K562 (cell line): Measurements from ENCODE around the gene TTLL9. TPM values are rescaled to one million over a fixed set of nuclear protein-coding genes. Genes with fewer than 3 reads are reported as not detected.

Experiments
- EZH2 ChIP-seq: IDR thresholded peaks from 2 replicates; pipeline ENCODE4 v1.6.1; 2012; ENCODE audit warnings: low read depth, mild to moderate bottlenecking, inconsistent platforms, low read length, borderline replicate concordance
- IRF2 ChIP-seq: sonication (generic); formaldehyde crosslinking; IDR thresholded peaks from 2 replicates; pipeline ENCODE4 v1.8.1; 2022; ENCODE audit warnings: mild to moderate bottlenecking, missing genetic modification reagents
- NBN ChIP-seq: fragments of 450-650 bp; IDR thresholded peaks from 2 replicates; pipeline ENCODE4 v1.6.1; 2016; ENCODE audit warnings: low read depth, mild to moderate bottlenecking
- NFXL1 ChIP-seq: fragments of 450-650 bp; formaldehyde crosslinking; IDR thresholded peaks from 2 replicates; pipeline ENCODE4 v1.4.0; 2021; ENCODE audit warnings: mild to moderate bottlenecking
- PRMT5 ChIP-seq: sonication (generic); formaldehyde crosslinking; IDR thresholded peaks from 2 replicates; pipeline ENCODE4 v1.5.0; 2020; ENCODE audit warnings: missing genetic modification reagents
- SAP30 ChIP-seq: fragments of 200-600 bp; sonication (generic); IDR thresholded peaks from 2 replicates; pipeline ENCODE4 v1.6.1; 2012; ENCODE audit warnings: borderline replicate concordance, low read depth, mild to moderate bottlenecking, moderate library complexity, low read length, control low read depth, inconsistent platforms; ENCODE audit not compliant: insufficient read depth, poor library complexity, severe bottlenecking
- ZNF143 ChIP-seq: sonication (generic); formaldehyde crosslinking; IDR thresholded peaks from 2 replicates; pipeline ENCODE4 v1.9.0; 2022; ENCODE audit warnings: mild to moderate bottlenecking, missing genetic modification reagents
- polyA plus RNA-seq, 8 experiments: library from polyadenylated mRNA; depleted of rRNA in 4 of 8; stranded (reverse) in 5 of 8; unstranded in 3 of 8; fragments of >200 nt; fragmentation: Nextera tagmentation in 2 of 8; fragmentation: Illumina TruSeq in 1 of 8; extraction: Ambion mirVana in 2 of 8; extraction: Trizol in 1 of 8; gene quantifications; 2 replicates each; pipeline versions ENCODE4 v1.2.1 to v1.2.3, GENCODE V29; 2011 to 2014; ENCODE audit warnings: inconsistent platforms in 1 of 8, missing spikeins in 1 of 8
- total RNA-seq, 7 experiments: library from RNA; depleted of rRNA in 6 of 7; stranded (reverse); fragments of >200 nt in 6 of 7; fragmentation: Illumina TruSeq in 2 of 7; extraction: Trizol in 2 of 7; gene quantifications; 2 replicates each; pipeline versions ENCODE4 v1.2.1 to v1.2.3, GENCODE V29; 2011 to 2021; ENCODE audit warnings: low replicate concordance in 1 of 7
- TF ChIP-seq, protein P1 (sequence below): fragments of 200-600 bp; sonication (generic); IDR thresholded peaks from one replicate; pipeline ENCODE4 v1.6.1; 2012; ENCODE audit warnings: mild to moderate bottlenecking, low read depth, low read length, inconsistent platforms
- TF ChIP-seq, protein P2 (sequence below): sonication (generic); formaldehyde crosslinking; IDR thresholded peaks from 2 replicates; pipeline ENCODE4 v1.8.0; 2022; ENCODE audit warnings: missing genetic modification reagents, mild to moderate bottlenecking, borderline replicate concordance
- TF ChIP-seq, protein P3 (sequence below), 2 experiments: fragments of 200-800 bp in 1 of 2; sonication (Bioruptor generic) in 1 of 2; sonication (generic) in 1 of 2; formaldehyde crosslinking in 1 of 2; IDR thresholded peaks in 1 of 2; conservative IDR thresholded peaks in 1 of 2; 2 replicates each; pipeline versions ENCODE4 v1.5.0 to v1.6.1; 2016 to 2020; ENCODE audit warnings: missing compliant biosample characterization in 1 of 2, missing genetic modification characterization in 1 of 2, missing genetic modification reagents in 1 of 2

Gene TTLL9
- total and polyA plus RNA-seq, 9 of the 15 experiments (the other 6 are each of a cell fraction or from before 2014, with no cell fraction given): 0.06 to 0.07 TPM; not detected in 7

DNA sequence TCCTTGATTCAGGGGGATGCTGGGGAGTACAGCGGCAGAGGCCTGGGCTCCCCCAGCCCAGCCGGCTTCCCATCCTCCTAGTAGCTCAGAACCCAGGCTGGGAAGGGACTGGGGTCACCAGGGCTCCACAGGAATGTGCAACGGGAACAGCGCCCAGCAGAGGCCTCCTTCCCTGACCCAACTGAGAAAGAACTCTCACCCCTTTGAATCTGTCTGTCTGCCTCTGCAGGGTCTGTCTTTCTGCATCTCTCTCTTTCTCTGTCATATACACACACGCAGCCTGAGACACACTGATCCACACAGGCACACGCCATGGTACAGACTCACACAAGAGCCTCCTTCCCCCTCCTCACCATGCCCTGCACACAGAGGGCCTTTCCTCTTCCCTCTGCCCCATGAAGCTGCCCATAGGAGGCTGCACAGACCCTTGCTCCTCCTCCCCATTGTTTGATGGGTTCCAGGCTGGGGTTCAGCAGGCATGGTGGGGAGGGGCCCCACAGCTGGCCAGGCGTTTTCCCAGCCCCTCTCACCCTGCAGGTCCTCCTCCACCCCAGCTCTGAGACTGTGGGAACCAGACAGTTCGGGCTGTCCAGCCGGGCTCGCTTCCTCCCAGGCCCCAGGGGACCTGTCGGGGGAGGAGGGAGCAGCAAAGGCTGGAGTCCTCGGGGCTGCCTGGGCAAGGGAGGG is 27.8 kb upstream of the TTLL9 start (continued):
- TF ChIP-seq, protein P1, sequence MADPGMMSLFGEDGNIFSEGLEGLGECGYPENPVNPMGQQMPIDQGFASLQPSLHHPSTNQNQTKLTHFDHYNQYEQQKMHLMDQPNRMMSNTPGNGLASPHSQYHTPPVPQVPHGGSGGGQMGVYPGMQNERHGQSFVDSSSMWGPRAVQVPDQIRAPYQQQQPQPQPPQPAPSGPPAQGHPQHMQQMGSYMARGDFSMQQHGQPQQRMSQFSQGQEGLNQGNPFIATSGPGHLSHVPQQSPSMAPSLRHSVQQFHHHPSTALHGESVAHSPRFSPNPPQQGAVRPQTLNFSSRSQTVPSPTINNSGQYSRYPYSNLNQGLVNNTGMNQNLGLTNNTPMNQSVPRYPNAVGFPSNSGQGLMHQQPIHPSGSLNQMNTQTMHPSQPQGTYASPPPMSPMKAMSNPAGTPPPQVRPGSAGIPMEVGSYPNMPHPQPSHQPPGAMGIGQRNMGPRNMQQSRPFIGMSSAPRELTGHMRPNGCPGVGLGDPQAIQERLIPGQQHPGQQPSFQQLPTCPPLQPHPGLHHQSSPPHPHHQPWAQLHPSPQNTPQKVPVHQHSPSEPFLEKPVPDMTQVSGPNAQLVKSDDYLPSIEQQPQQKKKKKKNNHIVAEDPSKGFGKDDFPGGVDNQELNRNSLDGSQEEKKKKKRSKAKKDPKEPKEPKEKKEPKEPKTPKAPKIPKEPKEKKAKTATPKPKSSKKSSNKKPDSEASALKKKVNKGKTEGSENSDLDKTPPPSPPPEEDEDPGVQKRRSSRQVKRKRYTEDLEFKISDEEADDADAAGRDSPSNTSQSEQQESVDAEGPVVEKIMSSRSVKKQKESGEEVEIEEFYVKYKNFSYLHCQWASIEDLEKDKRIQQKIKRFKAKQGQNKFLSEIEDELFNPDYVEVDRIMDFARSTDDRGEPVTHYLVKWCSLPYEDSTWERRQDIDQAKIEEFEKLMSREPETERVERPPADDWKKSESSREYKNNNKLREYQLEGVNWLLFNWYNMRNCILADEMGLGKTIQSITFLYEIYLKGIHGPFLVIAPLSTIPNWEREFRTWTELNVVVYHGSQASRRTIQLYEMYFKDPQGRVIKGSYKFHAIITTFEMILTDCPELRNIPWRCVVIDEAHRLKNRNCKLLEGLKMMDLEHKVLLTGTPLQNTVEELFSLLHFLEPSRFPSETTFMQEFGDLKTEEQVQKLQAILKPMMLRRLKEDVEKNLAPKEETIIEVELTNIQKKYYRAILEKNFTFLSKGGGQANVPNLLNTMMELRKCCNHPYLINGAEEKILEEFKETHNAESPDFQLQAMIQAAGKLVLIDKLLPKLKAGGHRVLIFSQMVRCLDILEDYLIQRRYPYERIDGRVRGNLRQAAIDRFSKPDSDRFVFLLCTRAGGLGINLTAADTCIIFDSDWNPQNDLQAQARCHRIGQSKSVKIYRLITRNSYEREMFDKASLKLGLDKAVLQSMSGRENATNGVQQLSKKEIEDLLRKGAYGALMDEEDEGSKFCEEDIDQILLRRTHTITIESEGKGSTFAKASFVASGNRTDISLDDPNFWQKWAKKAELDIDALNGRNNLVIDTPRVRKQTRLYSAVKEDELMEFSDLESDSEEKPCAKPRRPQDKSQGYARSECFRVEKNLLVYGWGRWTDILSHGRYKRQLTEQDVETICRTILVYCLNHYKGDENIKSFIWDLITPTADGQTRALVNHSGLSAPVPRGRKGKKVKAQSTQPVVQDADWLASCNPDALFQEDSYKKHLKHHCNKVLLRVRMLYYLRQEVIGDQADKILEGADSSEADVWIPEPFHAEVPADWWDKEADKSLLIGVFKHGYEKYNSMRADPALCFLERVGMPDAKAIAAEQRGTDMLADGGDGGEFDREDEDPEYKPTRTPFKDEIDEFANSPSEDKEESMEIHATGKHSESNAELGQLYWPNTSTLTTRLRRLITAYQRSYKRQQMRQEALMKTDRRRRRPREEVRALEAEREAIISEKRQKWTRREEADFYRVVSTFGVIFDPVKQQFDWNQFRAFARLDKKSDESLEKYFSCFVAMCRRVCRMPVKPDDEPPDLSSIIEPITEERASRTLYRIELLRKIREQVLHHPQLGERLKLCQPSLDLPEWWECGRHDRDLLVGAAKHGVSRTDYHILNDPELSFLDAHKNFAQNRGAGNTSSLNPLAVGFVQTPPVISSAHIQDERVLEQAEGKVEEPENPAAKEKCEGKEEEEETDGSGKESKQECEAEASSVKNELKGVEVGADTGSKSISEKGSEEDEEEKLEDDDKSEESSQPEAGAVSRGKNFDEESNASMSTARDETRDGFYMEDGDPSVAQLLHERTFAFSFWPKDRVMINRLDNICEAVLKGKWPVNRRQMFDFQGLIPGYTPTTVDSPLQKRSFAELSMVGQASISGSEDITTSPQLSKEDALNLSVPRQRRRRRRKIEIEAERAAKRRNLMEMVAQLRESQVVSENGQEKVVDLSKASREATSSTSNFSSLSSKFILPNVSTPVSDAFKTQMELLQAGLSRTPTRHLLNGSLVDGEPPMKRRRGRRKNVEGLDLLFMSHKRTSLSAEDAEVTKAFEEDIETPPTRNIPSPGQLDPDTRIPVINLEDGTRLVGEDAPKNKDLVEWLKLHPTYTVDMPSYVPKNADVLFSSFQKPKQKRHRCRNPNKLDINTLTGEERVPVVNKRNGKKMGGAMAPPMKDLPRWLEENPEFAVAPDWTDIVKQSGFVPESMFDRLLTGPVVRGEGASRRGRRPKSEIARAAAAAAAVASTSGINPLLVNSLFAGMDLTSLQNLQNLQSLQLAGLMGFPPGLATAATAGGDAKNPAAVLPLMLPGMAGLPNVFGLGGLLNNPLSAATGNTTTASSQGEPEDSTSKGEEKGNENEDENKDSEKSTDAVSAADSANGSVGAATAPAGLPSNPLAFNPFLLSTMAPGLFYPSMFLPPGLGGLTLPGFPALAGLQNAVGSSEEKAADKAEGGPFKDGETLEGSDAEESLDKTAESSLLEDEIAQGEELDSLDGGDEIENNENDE: no peak
- TF ChIP-seq, protein P2, sequence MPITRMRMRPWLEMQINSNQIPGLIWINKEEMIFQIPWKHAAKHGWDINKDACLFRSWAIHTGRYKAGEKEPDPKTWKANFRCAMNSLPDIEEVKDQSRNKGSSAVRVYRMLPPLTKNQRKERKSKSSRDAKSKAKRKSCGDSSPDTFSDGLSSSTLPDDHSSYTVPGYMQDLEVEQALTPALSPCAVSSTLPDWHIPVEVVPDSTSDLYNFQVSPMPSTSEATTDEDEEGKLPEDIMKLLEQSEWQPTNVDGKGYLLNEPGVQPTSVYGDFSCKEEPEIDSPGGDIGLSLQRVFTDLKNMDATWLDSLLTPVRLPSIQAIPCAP (CRISPR knock-in tag): no peak
- TF ChIP-seq SAP30 (no peak), NFXL1 (CRISPR knock-in tag) (no peak), EZH2 (no peak), IRF2 (no peak), ZNF143 (CRISPR knock-in tag) (no peak), NBN (no peak), PRMT5 (CRISPR knock-in tag) (no peak)
- TF ChIP-seq, protein P3, sequence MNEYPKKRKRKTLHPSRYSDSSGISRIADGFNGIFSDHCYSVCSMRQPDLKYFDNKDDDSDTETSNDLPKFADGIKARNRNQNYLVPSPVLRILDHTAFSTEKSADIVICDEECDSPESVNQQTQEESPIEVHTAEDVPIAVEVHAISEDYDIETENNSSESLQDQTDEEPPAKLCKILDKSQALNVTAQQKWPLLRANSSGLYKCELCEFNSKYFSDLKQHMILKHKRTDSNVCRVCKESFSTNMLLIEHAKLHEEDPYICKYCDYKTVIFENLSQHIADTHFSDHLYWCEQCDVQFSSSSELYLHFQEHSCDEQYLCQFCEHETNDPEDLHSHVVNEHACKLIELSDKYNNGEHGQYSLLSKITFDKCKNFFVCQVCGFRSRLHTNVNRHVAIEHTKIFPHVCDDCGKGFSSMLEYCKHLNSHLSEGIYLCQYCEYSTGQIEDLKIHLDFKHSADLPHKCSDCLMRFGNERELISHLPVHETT (CRISPR knock-in tag; conservative IDR thresholded peaks at IDR 0.05 in 1 of 2, IDR thresholded peaks at IDR 0.05 in 1 of 2): no peak
